GM19328 (cell line): ENCODE measurements around the gene CCDC136.

Experiments
- ATAC-seq: cut with Tn5 transposase; IDR thresholded peaks from one replicate; pipeline ENCODE4 v1.9.1; 2021; ENCODE audit warnings: mild to moderate bottlenecking, moderate library complexity; ENCODE audit not compliant: unreplicated experiment

The CCDC136 gene

DNA sequence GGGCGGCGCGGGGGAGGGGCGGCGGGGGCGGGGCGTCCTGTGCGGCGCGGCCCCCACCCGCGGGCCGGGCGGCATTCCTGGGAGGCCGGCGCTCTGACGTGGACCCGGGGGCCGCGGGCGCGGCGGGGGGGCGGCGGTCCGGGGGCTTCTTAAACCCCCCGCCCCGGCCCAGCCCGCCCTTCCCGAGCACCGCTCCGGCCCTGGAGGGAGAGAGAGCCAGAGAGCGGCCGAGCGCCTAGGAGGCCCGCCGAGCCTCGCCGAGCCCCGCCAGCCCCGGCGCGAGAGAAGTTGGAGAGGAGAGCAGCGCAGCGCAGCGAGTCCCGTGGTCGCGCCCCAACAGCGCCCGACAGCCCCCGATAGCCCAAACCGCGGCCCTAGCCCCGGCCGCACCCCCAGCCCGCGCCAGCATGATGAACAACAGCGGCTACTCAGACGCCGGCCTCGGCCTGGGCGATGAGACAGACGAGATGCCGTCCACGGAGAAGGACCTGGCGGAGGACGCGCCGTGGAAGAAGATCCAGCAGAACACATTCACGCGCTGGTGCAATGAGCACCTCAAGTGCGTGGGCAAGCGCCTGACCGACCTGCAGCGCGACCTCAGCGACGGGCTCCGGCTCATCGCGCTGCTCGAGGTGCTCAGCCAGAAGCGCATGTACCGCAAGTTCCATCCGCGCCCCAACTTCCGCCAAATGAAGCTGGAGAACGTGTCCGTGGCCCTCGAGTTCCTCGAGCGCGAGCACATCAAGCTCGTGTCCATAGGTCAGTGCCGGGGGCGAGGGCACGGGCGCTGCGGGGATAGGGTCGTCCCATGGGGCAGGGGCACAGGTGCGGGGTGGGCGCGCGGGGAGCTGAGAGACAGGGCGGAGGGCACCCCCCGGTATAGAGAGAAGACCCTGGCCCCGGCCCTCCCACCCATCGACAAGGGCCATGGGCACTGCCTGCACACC lies 38.7 kb downstream of the CCDC136 start, which contains the start of gene FLNC:
Gene FLNC, plus strand, starts transcription at position 176 of the 947 bp plus-strand sequence. Its CDS starts 232 bp downstream, at position 408.
- ATAC-seq = no peak

DNA sequence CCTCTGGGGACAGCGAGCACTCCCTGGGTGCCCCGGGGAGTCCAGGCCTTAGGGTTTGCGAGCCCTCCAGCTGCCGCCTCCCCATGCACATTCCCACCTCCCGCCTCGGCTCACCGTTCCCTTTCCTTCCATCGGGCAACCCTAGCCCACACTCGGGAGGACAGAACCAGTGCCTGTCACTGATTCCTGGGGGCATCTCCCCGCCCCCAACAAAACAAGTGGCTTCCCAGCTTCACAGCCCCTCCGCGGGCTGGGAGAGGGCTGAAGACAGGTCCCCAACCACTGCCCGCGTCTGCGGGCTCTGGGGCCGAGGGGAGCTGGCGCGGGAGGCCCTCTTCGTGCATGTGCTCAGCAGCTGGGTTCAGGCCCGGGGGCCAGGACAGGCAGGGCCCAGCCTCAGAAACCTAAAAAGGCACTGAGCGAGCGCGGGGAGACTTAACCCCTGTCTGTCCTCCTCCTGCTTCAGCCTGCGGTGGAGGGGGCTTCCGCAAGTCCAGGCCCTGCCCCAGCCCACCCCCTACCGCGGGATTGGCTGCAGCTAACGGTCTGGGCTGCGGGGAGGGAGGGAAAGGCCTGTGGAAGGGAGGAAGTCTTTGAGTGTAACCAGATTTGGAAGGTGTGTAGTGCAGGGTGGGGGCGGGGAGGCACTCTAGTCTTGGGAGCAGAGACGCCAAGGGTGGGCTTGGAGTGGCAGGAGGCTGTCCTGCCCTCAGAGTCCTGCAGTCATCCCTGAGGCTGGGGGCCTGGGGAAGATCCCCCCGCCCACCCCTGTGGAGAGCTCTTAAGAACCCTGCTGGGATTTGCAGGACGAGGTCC lies 39.6 kb downstream of the CCDC136 start:
- ATAC-seq = no peak

GRCh38 chr7:128831994-128832879 lies 40.5 kb downstream of the CCDC136 start:
- no peak for ATAC-seq

- ATAC-seq = no peak
Observed at GRCh38 chr7:128832880-128833147, 41.0 kb downstream of the CCDC136 start.

GRCh38 chr7:128833148-128833945 lies 41.6 kb downstream of the CCDC136 start:
- no peak for ATAC-seq

DNA sequence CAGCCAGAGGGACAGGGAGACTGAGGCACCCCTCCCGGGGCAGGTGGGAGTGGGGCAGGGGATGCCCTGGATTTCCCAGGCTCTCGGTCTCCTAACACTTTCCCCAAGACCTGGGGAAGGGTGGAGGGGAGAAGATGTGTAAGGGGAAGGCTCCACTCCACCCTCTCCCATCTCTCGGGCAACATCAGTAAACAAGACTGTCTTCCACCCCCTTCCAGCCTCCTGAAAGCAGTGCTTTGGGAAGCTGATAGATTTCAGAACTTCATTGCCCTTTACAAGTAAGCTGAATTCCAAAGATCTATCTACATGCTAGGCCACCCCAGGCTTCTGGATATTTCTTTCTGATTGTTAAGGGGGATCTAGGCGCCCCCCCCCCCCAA lies 42.2 kb downstream of the CCDC136 start:
- no peak for ATAC-seq

DNA sequence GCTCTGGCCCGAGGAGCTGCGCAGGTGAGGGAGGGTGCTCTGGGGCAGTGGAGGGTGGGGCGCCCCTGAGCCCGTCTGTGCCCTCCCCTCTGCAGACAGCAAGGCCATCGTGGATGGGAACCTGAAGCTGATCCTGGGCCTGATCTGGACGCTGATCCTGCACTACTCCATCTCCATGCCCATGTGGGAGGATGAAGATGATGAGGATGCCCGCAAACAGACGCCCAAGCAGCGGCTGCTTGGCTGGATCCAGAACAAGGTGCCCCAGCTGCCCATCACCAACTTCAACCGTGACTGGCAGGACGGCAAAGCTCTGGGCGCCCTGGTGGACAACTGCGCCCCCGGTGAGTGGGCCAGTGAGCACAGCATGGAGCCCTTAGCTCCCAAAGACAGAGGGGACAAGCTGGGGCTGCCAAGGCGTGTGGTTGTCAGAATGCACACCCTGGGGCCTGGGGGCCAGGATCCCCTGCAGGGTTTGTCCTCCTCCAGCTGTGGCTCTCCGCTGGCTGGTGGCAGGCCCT lies 43.5 kb downstream of the CCDC136 start:
- ATAC-seq = no peak

DNA sequence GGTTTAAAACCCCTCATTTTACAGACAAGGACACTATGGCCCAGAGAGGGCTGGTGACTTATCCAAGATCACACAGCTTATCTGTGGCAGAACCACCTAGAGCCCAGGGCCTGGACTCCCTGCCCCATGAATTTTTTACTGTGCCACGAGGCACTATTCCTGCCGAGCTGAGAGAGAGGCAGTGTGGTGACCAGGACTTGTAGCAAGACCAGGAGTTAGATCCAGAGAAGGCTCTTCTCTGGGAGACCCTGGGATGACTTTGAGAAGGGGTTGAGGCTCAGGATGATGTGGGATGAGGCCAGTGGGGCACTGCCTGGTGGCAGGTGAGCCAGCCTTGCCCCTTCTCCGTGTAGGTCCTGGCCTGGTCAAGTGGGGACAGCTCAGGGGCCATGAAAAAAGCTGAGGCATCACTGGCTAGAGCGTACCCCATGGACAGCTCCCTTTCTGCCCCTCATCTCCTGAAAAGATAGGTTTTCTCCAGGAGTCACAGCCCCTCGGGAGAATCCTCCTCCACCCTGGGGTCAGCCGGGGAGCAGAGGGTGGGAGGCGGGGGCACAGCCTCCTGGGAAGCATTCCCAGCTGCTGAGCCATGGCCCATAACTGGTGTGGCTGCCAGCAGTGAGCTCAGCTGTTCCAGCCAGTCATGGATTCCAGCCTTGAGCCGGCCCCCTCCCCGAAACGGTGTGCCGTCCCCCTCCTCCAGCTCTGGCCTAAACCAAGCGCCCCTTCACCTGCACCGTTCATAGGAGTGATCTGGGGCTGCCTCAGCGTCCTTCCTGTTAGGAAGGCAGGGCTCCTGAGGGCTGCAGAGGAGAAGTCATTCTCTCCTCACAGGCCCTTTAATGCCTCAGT lies 44.2 kb downstream of the CCDC136 start:
- ATAC-seq = no peak

DNA sequence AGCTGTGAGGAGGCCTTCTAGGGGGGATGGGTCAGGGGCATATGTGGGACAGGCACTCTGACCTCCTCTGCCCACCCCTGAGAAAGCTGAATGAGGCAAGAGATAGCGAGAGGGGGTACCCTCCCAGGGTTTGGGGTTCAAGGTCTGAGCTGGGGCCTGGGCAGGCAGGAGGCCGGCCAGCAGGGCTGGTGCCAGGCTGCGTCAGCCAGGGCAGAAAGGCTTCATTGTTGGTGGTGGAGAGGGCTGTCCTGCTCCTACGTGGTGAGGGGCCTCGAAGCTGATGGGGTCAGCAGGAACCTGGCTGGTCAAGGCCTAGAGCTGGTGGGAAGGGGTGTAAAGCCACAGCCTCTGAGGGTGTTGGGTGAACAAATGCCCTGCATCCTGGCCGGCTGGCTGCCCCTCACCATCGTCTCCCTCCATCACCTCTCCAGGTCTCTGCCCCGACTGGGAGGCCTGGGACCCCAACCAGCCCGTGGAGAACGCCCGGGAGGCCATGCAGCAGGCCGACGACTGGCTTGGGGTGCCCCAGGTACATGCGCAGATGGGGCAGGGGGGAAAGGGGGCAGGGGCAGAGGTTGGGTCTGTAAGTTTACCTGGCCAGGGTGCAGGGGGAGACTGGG lies 45.1 kb downstream of the CCDC136 start:
- no peak for ATAC-seq

DNA sequence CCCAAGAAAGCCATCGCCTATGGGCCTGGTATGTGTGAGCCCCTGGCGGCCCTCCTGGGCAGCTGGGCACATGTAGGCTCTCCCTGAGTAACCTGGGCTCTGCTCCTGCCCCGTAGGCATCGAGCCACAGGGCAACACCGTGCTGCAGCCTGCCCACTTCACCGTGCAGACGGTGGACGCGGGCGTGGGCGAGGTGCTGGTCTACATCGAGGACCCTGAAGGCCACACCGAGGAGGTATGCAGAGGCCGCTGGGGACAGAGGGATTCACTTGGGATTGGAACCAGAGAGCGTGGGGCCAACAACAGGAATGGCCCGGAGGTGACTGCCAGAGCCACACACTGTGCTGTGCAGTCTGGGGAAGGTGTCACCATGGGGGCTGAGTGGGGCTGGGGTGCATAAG lies 45.8 kb downstream of the CCDC136 start:
- no peak for ATAC-seq

DNA sequence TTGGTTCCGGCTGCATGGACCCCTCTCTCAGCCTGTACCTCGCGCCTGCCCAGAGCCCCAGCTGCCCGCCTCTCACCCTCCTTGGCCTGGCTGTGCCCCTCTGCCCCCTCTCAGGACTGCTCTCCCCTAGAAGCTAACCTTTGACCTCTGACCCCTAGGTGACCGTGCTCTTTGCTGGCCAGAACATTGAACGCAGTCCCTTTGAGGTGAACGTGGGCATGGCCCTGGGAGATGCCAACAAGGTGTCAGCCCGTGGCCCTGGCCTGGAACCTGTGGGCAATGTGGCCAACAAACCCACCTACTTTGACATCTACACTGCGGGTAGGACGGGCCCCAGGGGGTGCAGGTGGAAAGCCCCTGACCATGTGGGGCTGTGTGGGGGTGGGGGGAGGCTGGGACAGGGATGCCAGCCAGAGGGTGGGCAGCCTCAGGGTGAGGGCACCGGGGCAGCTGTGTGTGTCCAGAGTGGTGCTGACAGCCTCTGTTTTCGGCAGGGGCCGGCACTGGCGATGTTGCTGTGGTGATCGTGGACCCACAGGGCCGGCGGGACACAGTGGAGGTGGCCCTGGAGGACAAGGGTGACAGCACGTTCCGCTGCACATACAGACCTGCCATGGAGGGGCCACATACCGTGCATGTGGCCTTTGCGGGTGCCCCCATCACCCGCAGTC lies 46.5 kb downstream of the CCDC136 start:
- no peak for ATAC-seq

GRCh38 chr7:128838981-128839731 lies 47.4 kb downstream of the CCDC136 start:
- no peak for ATAC-seq

DNA sequence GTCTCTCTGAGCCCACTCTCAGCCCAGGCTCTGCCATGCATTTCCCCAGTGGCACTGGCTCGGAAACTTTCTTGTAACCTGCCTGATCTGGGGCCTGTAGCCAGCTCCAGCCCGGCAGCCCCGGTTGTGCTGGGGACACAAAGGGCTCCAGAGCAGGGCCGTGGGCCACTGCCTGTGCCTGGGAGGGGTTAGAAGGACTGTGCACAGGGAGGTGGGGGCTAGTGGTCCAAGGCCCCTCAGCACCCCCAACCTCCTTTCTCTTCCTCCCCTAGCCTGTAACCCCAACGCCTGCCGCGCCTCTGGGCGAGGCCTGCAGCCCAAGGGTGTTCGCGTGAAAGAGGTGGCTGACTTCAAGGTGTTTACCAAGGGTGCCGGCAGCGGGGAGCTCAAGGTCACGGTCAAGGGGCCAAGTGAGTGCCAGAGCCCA lies 48.0 kb downstream of the CCDC136 start:
- no peak for ATAC-seq

GRCh38 chr7:128840326-128841170 lies 48.8 kb downstream of the CCDC136 start:
- no peak for ATAC-seq

GRCh38 chr7:128841171-128841690 lies 49.5 kb downstream of the CCDC136 start:
- ATAC-seq = no peak
